CD8-positive, alpha-beta memory T cell (primary cell): ENCODE measurements around the gene ALKBH2. TPM values are rescaled to one million over a fixed set of nuclear protein-coding genes. Genes with fewer than 3 reads are reported as not detected.

ENCODE experiments used
- CTCF ChIA-PET: fragments of 350-600 bp; sonication (Branson Sonifier 250); formaldehyde crosslinking; loops from one replicate; lab custom pipeline; 2021; ENCODE audit warnings: antibody characterized with exemption; lab: Charles Lee
- POLR2A ChIA-PET: fragments of 350-600 bp; sonication (Branson Sonifier 250); formaldehyde crosslinking; loops from one replicate; lab custom pipeline; 2021; ENCODE audit warnings: antibody characterized with exemption; lab: Charles Lee
- DNase-seq, 5 donors: peaks; one replicate each; pipeline versions ENCODE4 v3.0.0 to v3.0.0-alpha.2; 2020 to 2022; ENCODE audit warnings: mixed read lengths in 1 of 5
- H3K27ac ChIP-seq: one replicate; pipeline ENCODE4 v1.7.0; 2013; ENCODE audit warnings: low read depth, mild to moderate bottlenecking, low read length, moderate library complexity
- H3K27me3 ChIP-seq: 2 replicates; pipeline ENCODE4 v1.7.0; 2013; ENCODE audit warnings: low read length, mild to moderate bottlenecking; ENCODE audit not compliant: insufficient read depth, poor library complexity, severe bottlenecking
- H3K36me3 ChIP-seq: 2 replicates; pipeline ENCODE4 v1.7.0; 2013; ENCODE audit warnings: mild to moderate bottlenecking, low read length, moderate library complexity; ENCODE audit not compliant: insufficient read depth
- H3K4me1 ChIP-seq: 2 replicates; pipeline ENCODE4 v1.7.0; 2013; ENCODE audit warnings: mild to moderate bottlenecking, low read length, moderate library complexity; ENCODE audit not compliant: insufficient read depth
- H3K4me3 ChIP-seq: 2 replicates; pipeline ENCODE4 v1.7.0; 2013; ENCODE audit warnings: mild to moderate bottlenecking, low read length
- H3K9me3 ChIP-seq: 2 replicates; pipeline ENCODE4 v1.7.0; 2013; ENCODE audit warnings: mild to moderate bottlenecking, low read length
- H3K27ac Mint-ChIP-seq, 8 donors: one replicate each; pipeline ENCODE4 v1.8.0; 2020 to 2021; ENCODE audit warnings: mixed read lengths in 8 of 8, mild to moderate bottlenecking in 6 of 8, inconsistent platforms in 3 of 8, moderate library complexity in 3 of 8
- H3K27me3 Mint-ChIP-seq, 2 donors: one replicate each; pipeline ENCODE4 v1.8.0; 2020 to 2021; ENCODE audit warnings: mixed read lengths in 2 of 2, mild to moderate bottlenecking in 1 of 2, moderate library complexity in 1 of 2
- H3K36me3 Mint-ChIP-seq, 3 donors: one replicate each; pipeline ENCODE4 v1.8.0; 2020 to 2021; ENCODE audit warnings: mixed read lengths in 3 of 3, inconsistent platforms in 1 of 3, mild to moderate bottlenecking in 1 of 3
- H3K4me1 Mint-ChIP-seq, 3 donors: one replicate each; pipeline ENCODE4 v1.8.0; 2020 to 2021; ENCODE audit warnings: mixed read lengths in 3 of 3, inconsistent platforms in 1 of 3, mild to moderate bottlenecking in 1 of 3
- H3K4me3 Mint-ChIP-seq, 7 donors: one replicate each; pipeline ENCODE4 v1.8.0; 2020 to 2021; ENCODE audit warnings: mixed read lengths in 7 of 7, mild to moderate bottlenecking in 6 of 7, moderate library complexity in 4 of 7, inconsistent platforms in 2 of 7
- H3K9me3 Mint-ChIP-seq, 5 donors: one replicate each; pipeline ENCODE4 v1.8.0; 2020 to 2022; ENCODE audit warnings: mixed read lengths in 5 of 5, mild to moderate bottlenecking in 3 of 5, moderate library complexity in 2 of 5, inconsistent platforms in 1 of 5
- polyA plus RNA-seq: library from polyadenylated mRNA; unstranded; fragments of 300-500 nt; fragmentation: Illumina TruSeq; gene quantifications from one replicate; pipeline ENCODE4 v1.2.3, GENCODE V29; 2021
- total RNA-seq, 2 experiments: library from RNA; stranded (reverse); gene quantifications; one replicate each; pipeline ENCODE4 v1.2.3, GENCODE V29; 2021

The ALKBH2 gene
- total and polyA plus RNA-seq, 3 experiments from 2014 or later: 16.4 to 42.9 (median 41.3) TPM

DNA sequence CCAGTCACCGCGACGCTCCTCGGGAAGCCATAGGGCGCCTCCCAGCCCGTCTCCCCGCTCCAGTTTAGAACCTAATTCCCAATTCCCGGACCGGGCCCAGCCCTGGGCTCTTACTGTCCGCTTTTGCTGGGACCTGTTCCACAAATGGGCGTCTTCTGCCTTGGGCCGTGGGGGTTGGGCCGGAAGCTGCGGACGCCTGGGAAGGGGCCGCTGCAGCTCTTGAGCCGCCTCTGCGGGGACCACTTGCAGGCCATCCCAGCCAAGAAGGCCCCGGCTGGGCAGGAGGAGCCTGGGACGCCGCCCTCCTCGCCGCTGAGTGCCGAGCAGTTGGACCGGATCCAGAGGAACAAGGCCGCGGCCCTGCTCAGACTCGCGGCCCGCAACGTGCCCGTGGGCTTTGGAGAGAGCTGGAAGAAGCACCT lies 4.9 kb upstream of the ALKBH2 start:
- H3K9me3 ChIP-seq: no peaks in the 10 kb centered on the region
- Mint-ChIP-seq H3K27ac (peak overlapping the region; percentile 61 to 98 (median 84)), H3K4me3 (peak overlapping the region; percentile 85 to 93 (median 88)), H3K9me3 (no peaks in the 10 kb centered on the region), H3K4me1 (peaks cover 36 to 49% (median 39%) of the 10 kb centered on the region in 3 donors), H3K36me3 (peaks cover 0 to 21% (median 5%) of the 10 kb centered on the region in 3 donors), H3K27me3 (no peaks in the 10 kb centered on the region)
- H3K27me3 ChIP-seq: no peaks in the 10 kb centered on the region
- peak overlapping the region; percentile 80 for H3K4me3 ChIP-seq
- DNase-seq: peak in 1 of 5 donors; percentile 42
- ChIA-PET POLR2A (no interaction called here), CTCF (interaction anchor here (1.1 to 1.4 kb wide), 2 partner anchors 14 to 295 kb away, joined by 3 to 4 read pairs; no protein-coding TSS in a partner anchor)
- peaks cover 9% of the 10 kb centered on the region for H3K36me3 ChIP-seq
- peaks cover 21% of the 10 kb centered on the region for H3K4me1 ChIP-seq
- peak overlapping the region; percentile 18 for H3K27ac ChIP-seq

DNA sequence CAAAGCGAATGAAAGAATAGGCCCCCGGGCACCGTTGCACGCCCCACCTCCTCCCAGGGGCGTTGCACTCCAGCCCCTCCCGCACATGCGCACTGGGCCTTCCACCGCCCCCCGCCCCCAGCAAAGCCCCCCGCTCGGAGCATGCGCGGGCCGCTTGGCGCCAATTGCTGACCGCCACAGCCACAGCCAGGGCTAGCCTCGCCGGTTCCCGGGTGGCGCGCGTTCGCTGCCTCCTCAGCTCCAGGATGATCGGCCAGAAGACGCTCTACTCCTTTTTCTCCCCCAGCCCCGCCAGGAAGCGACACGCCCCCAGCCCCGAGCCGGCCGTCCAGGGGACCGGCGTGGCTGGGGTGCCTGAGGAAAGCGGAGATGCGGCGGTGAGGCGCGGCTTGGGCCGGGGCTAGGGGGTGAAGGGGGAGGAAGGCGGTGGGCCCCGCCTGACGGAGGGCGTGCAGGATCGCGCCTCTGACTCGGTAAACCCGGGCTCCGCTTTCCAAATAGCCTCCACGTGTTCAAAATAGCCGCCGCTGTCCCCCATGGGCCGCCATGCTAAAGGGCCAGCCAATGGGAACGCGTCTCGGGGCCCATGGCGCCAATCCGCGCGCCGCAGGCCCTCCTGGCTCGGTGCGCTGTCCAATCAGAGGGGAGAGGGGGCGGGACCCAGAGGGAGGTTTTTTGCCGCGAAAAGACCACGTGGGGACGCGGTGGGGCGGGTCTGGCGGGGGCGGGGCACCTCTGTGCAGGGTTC lies 4.3 kb upstream of the ALKBH2 start, which contains the start of gene UNG:
UNG (plus strand) TSS at position 163 of the 748 bp plus-strand sequence; CDS start at position 246, 83 bp downstream.
- H3K4me3 ChIP-seq: peak within 1 kb of the TSS; percentile 80
- POLR2A ChIA-PET: no interaction called here
- H3K4me1 ChIP-seq: peaks cover 26% of the 10 kb centered on the region
- Mint-ChIP-seq H3K4me3 (peak within 1 kb of the TSS; percentile 85 to 93 (median 88)), H3K36me3 (peaks cover 0 to 16% (median 5%) of the 10 kb centered on the region in 3 donors), H3K4me1 (peaks cover 42 to 55% (median 44%) of the 10 kb centered on the region in 3 donors), H3K9me3 (no peaks in the 10 kb centered on the region), H3K27ac (peak within 1 kb of the TSS; percentile 61 to 98 (median 86)), H3K27me3 (no peaks in the 10 kb centered on the region)
- DNase-seq: peak; percentile 93 to 97 (median 96)
- H3K27me3 ChIP-seq: no peaks in the 10 kb centered on the region
- CTCF ChIA-PET: interaction anchor here (1.1 to 1.4 kb wide), 2 partner anchors 14 to 296 kb away, joined by 3 to 4 read pairs; no protein-coding TSS in a partner anchor
- H3K9me3 ChIP-seq: no peaks in the 10 kb centered on the region
- H3K27ac ChIP-seq: peak within 1 kb of the TSS; percentile 18
- peaks cover 8% of the 10 kb centered on the region for H3K36me3 ChIP-seq

DNA sequence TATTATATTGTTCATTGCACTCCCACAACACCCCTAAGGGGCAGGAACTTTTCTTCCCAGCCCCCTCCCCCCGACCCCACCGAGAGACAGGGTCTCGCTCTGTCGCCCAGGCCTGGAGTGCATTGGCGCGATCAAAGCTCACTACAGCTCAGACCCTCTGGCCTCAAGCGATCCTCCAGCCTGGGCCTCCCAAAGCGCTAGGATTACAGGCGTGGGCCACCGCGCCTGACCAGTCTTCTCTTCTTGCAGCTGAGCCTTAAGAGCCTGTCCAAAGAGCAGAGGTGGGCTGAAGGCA lies 3.8 kb upstream of the ALKBH2 start:
- Histone ChIP-seq H3K4me1 (peaks cover 32% of the 10 kb centered on the region), H3K27ac (peak overlapping the region; percentile 7), H3K36me3 (peaks cover 8% of the 10 kb centered on the region), H3K4me3 (no peak overlapping the region), H3K9me3 (no peaks in the 10 kb centered on the region), H3K27me3 (no peaks in the 10 kb centered on the region)
- peak overlapping the region in 3 of 7 donors; percentile 37 to 90 (median 85) for H3K4me3 Mint-ChIP-seq
- ChIA-PET POLR2A (no interaction called here), CTCF (no interaction called here)
- no peaks in the 10 kb centered on the region for H3K9me3 Mint-ChIP-seq
- H3K36me3 Mint-ChIP-seq: peaks cover 0 to 13% (median 5%) of the 10 kb centered on the region in 3 donors
- H3K4me1 Mint-ChIP-seq: peaks cover 47 to 57% (median 50%) of the 10 kb centered on the region in 3 donors
- no peak for DNase-seq
- no peaks in the 10 kb centered on the region for H3K27me3 Mint-ChIP-seq
- no peak overlapping the region for H3K27ac Mint-ChIP-seq

DNA sequence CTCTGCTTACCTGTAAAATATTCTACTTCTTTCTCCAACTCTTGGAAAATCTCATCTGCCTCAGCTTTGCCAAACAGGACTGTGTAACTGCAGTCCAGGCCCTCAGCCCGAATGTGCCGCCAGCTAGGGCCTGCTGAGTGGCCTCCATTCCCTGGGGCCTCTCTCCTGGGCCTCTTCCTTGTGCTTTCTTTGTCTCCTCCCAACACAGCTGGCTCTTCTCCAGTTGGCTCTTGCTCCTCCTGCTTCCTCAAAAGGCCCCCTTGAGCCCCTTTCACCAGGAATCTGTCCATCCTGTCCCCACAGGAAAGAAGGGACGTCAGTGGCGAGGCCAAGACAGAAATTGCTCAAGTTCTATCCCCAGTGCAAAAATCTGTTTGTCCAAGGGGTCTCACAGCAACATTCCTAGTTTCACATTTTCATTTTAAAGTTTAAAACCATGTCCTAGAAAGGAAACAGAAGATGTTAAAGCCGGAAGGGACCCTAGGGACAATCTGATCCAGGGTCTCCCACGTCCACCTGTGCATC lies 713 bp downstream of the ALKBH2 start:
- Histone ChIP-seq H3K9me3 (no peaks in the 10 kb centered on the region), H3K36me3 (peaks cover 8% of the 10 kb centered on the region)

DNA sequence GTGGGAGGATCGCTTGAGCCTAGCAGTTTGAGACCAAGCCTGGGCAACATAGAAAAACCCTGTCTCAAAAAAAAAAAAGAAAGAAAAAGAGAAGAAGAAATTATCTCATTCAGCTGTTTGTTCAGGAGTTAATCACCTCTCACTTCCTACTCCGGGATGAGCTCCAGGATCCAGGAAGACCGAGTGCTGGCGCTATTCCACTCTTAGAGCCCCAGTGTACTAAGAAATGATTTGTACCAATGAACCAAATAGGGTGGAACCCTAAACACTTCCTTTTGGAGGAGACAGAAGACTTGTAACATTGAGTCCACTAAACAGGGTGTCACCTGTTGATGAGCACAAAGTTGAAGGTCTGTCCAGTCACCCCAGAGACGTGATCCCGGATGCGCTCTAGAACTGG lies 3.6 kb downstream of the ALKBH2 start:
- Histone ChIP-seq H3K27me3 (no peaks in the 10 kb centered on the region), H3K4me3 (no peak overlapping the region), H3K9me3 (no peaks in the 10 kb centered on the region), H3K27ac (no peak overlapping the region), H3K36me3 (peaks cover 22% of the 10 kb centered on the region), H3K4me1 (peaks cover 21% of the 10 kb centered on the region)
- ChIA-PET POLR2A (no interaction called here), CTCF (no interaction called here)
- Mint-ChIP-seq H3K27ac (peak overlapping the region in 7 of 8 donors; percentile 4 to 93 (median 42)), H3K27me3 (no peaks in the 10 kb centered on the region), H3K4me1 (peaks cover 27 to 39% (median 27%) of the 10 kb centered on the region in 3 donors), H3K36me3 (peaks cover 0 to 57% (median 4%) of the 10 kb centered on the region in 3 donors), H3K9me3 (no peaks in the 10 kb centered on the region), H3K4me3 (peak overlapping the region in 1 of 7 donors; percentile 30)
- no peak for DNase-seq

More for the DNA sequence above, 713 bp downstream of the ALKBH2 start:
- H3K27me3 ChIP-seq: no peaks in the 10 kb centered on the region
- POLR2A ChIA-PET: interaction anchor here (1.0 kb wide), 2 partner anchors 20 to 38 kb away, joined by 3 to 4 read pairs; no protein-coding TSS in a partner anchor
- no peaks in the 10 kb centered on the region for H3K27me3 Mint-ChIP-seq
- H3K27ac Mint-ChIP-seq: peak overlapping the region; percentile 86 to 97 (median 94)
- no peak for DNase-seq
- peak overlapping the region; percentile 57 to 88 (median 83) for H3K4me3 Mint-ChIP-seq
- CTCF ChIA-PET: interaction anchor here (0.8 to 2.6 kb wide), 12 partner anchors 8 to 525 kb away, joined by 3 to 13 read pairs (median 4); partner anchors contain the start of gene USP30
- peak overlapping the region; percentile 70 for H3K27ac ChIP-seq
- peaks cover 21% of the 10 kb centered on the region for H3K4me1 ChIP-seq
- H3K4me3 ChIP-seq: peak overlapping the region; percentile 86
- H3K36me3 Mint-ChIP-seq: peaks cover 0 to 33% (median 0%) of the 10 kb centered on the region in 3 donors
- H3K4me1 Mint-ChIP-seq: peaks cover 27 to 39% (median 29%) of the 10 kb centered on the region in 3 donors
- no peaks in the 10 kb centered on the region for H3K9me3 Mint-ChIP-seq

DNA sequence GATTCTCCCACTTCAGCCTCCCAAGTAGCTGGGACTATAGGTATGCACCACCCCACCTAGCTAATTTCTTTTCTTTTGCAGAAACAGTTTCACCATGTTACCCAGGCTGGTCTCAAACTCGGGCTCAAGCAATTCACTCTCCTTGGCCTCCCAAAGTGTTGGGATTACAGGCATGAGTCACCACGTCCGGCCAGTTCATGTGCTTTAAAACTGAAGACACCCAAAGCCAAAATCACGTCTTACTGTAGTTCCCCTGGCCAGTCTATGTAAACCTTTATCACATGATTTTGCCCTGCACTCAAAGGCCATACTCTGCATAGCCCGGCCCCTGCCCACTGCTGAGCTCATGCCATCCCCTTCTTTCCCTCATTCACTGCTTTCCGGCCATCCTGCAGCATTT lies 4.5 kb downstream of the ALKBH2 start:
- Histone ChIP-seq H3K9me3 (no peaks in the 10 kb centered on the region), H3K27ac (no peak overlapping the region), H3K36me3 (peaks cover 23% of the 10 kb centered on the region), H3K4me3 (no peak overlapping the region), H3K27me3 (no peaks in the 10 kb centered on the region), H3K4me1 (peaks cover 21% of the 10 kb centered on the region)
- H3K4me1 Mint-ChIP-seq: peaks cover 26 to 34% (median 26%) of the 10 kb centered on the region in 3 donors
- no peak for DNase-seq
- H3K9me3 Mint-ChIP-seq: no peaks in the 10 kb centered on the region
- POLR2A ChIA-PET: no interaction called here
- H3K4me3 Mint-ChIP-seq: no peak overlapping the region
- peak overlapping the region in 5 of 8 donors; percentile 19 to 64 (median 54) for H3K27ac Mint-ChIP-seq
- no peaks in the 10 kb centered on the region for H3K27me3 Mint-ChIP-seq
- CTCF ChIA-PET: no interaction called here
- H3K36me3 Mint-ChIP-seq: peaks cover 0 to 64% (median 4%) of the 10 kb centered on the region in 3 donors

DNA sequence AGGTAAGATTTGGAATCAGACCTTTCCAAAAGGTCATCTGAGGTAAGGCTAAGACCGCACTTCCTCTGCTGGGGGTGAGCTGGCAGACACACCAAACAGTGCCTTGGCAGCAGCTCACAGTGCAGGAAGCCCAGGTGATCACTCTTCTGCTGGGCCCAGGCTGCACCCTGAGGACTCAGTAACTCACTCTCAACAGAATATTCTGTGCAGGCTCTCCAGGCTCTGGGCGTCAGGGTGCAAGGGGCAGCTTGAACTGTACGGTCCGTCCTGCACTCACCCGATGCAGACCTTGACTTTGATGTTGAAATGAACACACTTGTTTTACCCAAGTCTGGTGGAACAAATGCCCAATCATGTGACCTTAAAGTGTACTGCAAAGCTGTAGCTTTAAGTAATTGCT lies 6.0 kb downstream of the ALKBH2 start:
- ChIA-PET POLR2A (no interaction called here), CTCF (interaction anchor here (1.3 to 1.7 kb wide), 2 partner anchors 9 to 35 kb away, joined by 3 to 4 read pairs; partner anchors contain the start of gene USP30)
- Histone ChIP-seq H3K27ac (no peak overlapping the region), H3K27me3 (no peaks in the 10 kb centered on the region), H3K9me3 (no peaks in the 10 kb centered on the region), H3K4me1 (peaks cover 8% of the 10 kb centered on the region), H3K4me3 (no peak overlapping the region), H3K36me3 (peaks cover 38% of the 10 kb centered on the region)
- Mint-ChIP-seq H3K4me1 (peaks cover 10 to 19% (median 11%) of the 10 kb centered on the region in 3 donors), H3K9me3 (no peaks in the 10 kb centered on the region), H3K4me3 (no peak overlapping the region), H3K36me3 (peaks cover 0 to 79% (median 17%) of the 10 kb centered on the region in 3 donors), H3K27me3 (no peaks in the 10 kb centered on the region), H3K27ac (no peak overlapping the region)
- DNase-seq: no peak
